ENCODE data around the gene DDX60. TPM values are rescaled to one million over a fixed set of nuclear protein-coding genes. Genes with fewer than 3 reads are reported as not detected.

The DDX60 gene
- total and polyA plus RNA-seq, 2 experiments from 2014 or later: 2.4 to 8.4 TPM

DNA sequence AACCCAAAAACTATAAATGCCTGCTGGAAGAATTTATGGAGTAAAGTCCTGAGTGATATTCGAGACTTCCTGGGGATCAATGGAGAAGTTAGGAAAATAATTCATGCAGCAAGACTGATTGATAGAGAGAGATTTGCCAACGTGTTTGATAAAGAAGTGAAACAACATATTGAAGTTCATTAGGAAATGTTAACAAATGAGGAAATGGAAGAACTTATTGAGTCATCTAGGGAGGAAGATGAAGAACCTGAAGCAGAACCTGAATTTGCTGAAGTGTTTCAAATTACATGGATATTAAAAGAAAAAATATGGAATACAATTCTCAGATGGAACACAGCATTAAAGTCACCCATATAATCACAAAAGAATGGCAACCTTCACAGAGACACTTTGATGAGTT lies 39.0 kb downstream of the DDX60 start:
- no peaks in the 10 kb centered on the region for H4K20me1 ChIP-seq (ENCODE audit: insufficient read depth, poor library complexity, severe bottlenecking)
- no peaks in the 10 kb centered on the region for H3K4me1 ChIP-seq (ENCODE audit: insufficient read depth)
- H3K27me3 ChIP-seq: no peaks in the 10 kb centered on the region
- TF ChIP-seq, protein P1, sequence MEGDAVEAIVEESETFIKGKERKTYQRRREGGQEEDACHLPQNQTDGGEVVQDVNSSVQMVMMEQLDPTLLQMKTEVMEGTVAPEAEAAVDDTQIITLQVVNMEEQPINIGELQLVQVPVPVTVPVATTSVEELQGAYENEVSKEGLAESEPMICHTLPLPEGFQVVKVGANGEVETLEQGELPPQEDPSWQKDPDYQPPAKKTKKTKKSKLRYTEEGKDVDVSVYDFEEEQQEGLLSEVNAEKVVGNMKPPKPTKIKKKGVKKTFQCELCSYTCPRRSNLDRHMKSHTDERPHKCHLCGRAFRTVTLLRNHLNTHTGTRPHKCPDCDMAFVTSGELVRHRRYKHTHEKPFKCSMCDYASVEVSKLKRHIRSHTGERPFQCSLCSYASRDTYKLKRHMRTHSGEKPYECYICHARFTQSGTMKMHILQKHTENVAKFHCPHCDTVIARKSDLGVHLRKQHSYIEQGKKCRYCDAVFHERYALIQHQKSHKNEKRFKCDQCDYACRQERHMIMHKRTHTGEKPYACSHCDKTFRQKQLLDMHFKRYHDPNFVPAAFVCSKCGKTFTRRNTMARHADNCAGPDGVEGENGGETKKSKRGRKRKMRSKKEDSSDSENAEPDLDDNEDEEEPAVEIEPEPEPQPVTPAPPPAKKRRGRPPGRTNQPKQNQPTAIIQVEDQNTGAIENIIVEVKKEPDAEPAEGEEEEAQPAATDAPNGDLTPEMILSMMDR (IDR thresholded peaks at IDR 0.05; ENCODE audit: poor library complexity): no peak
- TF ChIP-seq EZH2 (IDR thresholded peaks at IDR 0.05; ENCODE audit: borderline replicate concordance) (no peak), EZH2phosphoT487 (IDR thresholded peaks at IDR 0.05; ENCODE audit: low read depth, severe bottlenecking, unreplicated experiment) (no peak)
- no peaks in the 10 kb centered on the region for H3K79me2 ChIP-seq
- no peak overlapping the region for H3K4me2 ChIP-seq
- DNase-seq (ENCODE audit: low spot score): no peak
- no peak overlapping the region for H3K4me3 ChIP-seq
- H2AFZ ChIP-seq: no peak overlapping the region
- no peaks in the 10 kb centered on the region for H3K9me2 ChIP-seq (replicated peaks; ENCODE audit: insufficient read depth)
- no peaks in the 10 kb centered on the region for H3K36me3 ChIP-seq (replicated peaks; ENCODE audit: insufficient read depth, low read depth)
- no peak overlapping the region for H3K27ac ChIP-seq
- 82% methylated on average over 2 of the region's 2 CpGs for WGBS (ENCODE audit: low lambda C conversion rate, missing lambda C conversion rate)
- H3K9me3 ChIP-seq (ENCODE audit: low read depth): no peaks in the 10 kb centered on the region

DNA sequence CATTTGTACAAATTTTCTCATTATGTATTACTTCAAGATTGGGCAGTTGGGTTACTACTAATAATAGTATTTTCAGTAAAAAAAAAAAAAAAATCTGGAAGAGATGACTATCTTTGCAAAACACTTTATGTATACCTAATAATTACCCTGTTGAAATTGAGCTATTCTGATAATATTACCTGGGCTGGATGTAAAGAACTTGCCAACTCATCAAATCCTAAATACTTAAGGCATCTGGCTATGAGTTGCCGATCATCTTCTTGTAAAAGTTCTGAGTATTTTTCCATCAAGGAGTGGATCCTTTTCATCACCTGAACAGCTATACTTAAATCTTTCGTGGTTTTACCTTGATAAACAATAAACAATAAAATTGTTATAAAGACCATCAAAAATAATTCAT lies 42.7 kb downstream of the DDX60 start:
- no peaks in the 10 kb centered on the region for H3K9me2 ChIP-seq (replicated peaks; ENCODE audit: insufficient read depth)

DNA sequence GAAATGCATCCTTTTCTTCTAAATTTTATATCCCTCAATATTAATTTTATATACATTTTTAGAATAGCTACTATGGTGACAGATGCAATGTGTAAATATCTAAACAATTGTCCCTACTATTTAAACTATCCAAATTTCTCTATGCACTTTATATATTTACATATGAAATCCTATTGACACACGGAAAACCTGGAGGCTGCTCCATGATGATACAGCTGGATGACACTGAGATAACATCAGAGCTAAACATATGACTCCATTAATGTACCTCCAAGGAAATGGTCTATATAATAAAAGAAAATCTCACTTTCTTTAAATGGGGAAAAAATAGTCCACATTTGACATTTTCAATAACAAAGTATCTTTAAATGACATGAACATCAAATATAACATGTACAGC lies 43.7 kb downstream of the DDX60 start:
- no peak overlapping the region for H3K27ac ChIP-seq
- no peaks in the 10 kb centered on the region for H3K79me2 ChIP-seq
- WGBS (ENCODE audit: low lambda C conversion rate, missing lambda C conversion rate): 82% methylated on average over 1 of the region's 1 CpG
- H3K27me3 ChIP-seq: no peaks in the 10 kb centered on the region
- no peaks in the 10 kb centered on the region for H4K20me1 ChIP-seq (ENCODE audit: insufficient read depth, poor library complexity, severe bottlenecking)
- H3K4me2 ChIP-seq: no peak overlapping the region
- DNase-seq (ENCODE audit: low spot score): no peak
- no peaks in the 10 kb centered on the region for H3K4me1 ChIP-seq (ENCODE audit: insufficient read depth)
- no peaks in the 10 kb centered on the region for H3K36me3 ChIP-seq (replicated peaks; ENCODE audit: insufficient read depth, low read depth)
- TF ChIP-seq, protein P1 (IDR thresholded peaks at IDR 0.05; ENCODE audit: poor library complexity): no peak
- no peak for TF ChIP-seq EZH2phosphoT487 (IDR thresholded peaks at IDR 0.05; ENCODE audit: low read depth, severe bottlenecking, unreplicated experiment)
- TF ChIP-seq EZH2 (IDR thresholded peaks at IDR 0.05; ENCODE audit: borderline replicate concordance): no peak
- H3K9me2 ChIP-seq (replicated peaks; ENCODE audit: insufficient read depth): no peaks in the 10 kb centered on the region
- H3K4me3 ChIP-seq: no peak overlapping the region
- no peaks in the 10 kb centered on the region for H3K9me3 ChIP-seq (ENCODE audit: low read depth)
- no peak overlapping the region for H2AFZ ChIP-seq

More for the DNA sequence above, 42.7 kb downstream of the DDX60 start:
- H4K20me1 ChIP-seq (ENCODE audit: insufficient read depth, poor library complexity, severe bottlenecking): no peaks in the 10 kb centered on the region
- no peak overlapping the region for H3K4me3 ChIP-seq
- DNase-seq (ENCODE audit: low spot score): no peak
- TF ChIP-seq EZH2 (IDR thresholded peaks at IDR 0.05; ENCODE audit: borderline replicate concordance) (no peak), EZH2phosphoT487 (IDR thresholded peaks at IDR 0.05; ENCODE audit: low read depth, severe bottlenecking, unreplicated experiment) (no peak)
- TF ChIP-seq, protein P1 (IDR thresholded peaks at IDR 0.05; ENCODE audit: poor library complexity): no peak
- no peaks in the 10 kb centered on the region for H3K27me3 ChIP-seq
- H3K4me2 ChIP-seq: no peak overlapping the region
- H2AFZ ChIP-seq: no peak overlapping the region
- no peaks in the 10 kb centered on the region for H3K79me2 ChIP-seq
- H3K4me1 ChIP-seq (ENCODE audit: insufficient read depth): no peaks in the 10 kb centered on the region
- H3K36me3 ChIP-seq (replicated peaks; ENCODE audit: insufficient read depth, low read depth): no peaks in the 10 kb centered on the region
- 88% methylated on average over 2 of the region's 2 CpGs for WGBS (ENCODE audit: low lambda C conversion rate, missing lambda C conversion rate)
- H3K9me3 ChIP-seq (ENCODE audit: low read depth): no peaks in the 10 kb centered on the region
- H3K27ac ChIP-seq: no peak overlapping the region

DNA sequence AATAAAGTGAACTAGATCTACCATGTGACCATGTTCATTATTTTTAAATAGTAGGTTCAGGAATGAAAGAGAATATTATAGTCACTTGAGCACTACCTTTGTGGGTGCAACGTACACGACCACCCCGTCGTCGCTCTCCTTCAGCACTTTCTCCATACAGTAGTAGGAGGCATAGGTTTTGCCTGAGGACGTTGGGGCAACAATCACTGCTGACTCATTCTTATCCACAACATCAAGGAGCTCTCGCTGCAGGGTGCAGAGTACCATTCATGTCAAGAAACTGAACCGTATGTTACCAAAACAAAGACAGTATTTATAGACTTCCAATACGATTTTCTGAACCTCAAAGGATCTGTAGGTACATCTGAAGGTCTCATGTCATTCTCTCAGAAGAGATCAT lies 44.7 kb downstream of the DDX60 start:
- Histone ChIP-seq H3K36me3 (replicated peaks; ENCODE audit: insufficient read depth, low read depth) (no peaks in the 10 kb centered on the region), H3K9me2 (replicated peaks; ENCODE audit: insufficient read depth) (no peaks in the 10 kb centered on the region), H3K4me2 (no peak overlapping the region), H2AFZ (no peak overlapping the region), H3K27me3 (no peaks in the 10 kb centered on the region), H3K79me2 (no peaks in the 10 kb centered on the region), H4K20me1 (ENCODE audit: insufficient read depth, poor library complexity, severe bottlenecking) (no peaks in the 10 kb centered on the region), H3K4me1 (ENCODE audit: insufficient read depth) (no peaks in the 10 kb centered on the region), H3K9me3 (ENCODE audit: low read depth) (no peaks in the 10 kb centered on the region), H3K27ac (no peak overlapping the region), H3K4me3 (no peak overlapping the region)
- no peak for TF ChIP-seq EZH2 (IDR thresholded peaks at IDR 0.05; ENCODE audit: borderline replicate concordance)
- TF ChIP-seq, protein P1 (IDR thresholded peaks at IDR 0.05; ENCODE audit: poor library complexity): no peak
- TF ChIP-seq EZH2phosphoT487 (IDR thresholded peaks at IDR 0.05; ENCODE audit: low read depth, severe bottlenecking, unreplicated experiment): no peak
- WGBS (ENCODE audit: low lambda C conversion rate, missing lambda C conversion rate): 78% methylated on average over 9 of the region's 9 CpGs
- DNase-seq (ENCODE audit: low spot score): no peak

All from hepatocyte (in vitro differentiated cells).